Measurements from ENCODE around the gene LHX5.
"Not testable (repeated sequence)": the region's sequence is repeated elsewhere in the genome, so short reads cannot be mapped to it uniquely, and the experiment has no call there.

Gene LHX5

DNA sequence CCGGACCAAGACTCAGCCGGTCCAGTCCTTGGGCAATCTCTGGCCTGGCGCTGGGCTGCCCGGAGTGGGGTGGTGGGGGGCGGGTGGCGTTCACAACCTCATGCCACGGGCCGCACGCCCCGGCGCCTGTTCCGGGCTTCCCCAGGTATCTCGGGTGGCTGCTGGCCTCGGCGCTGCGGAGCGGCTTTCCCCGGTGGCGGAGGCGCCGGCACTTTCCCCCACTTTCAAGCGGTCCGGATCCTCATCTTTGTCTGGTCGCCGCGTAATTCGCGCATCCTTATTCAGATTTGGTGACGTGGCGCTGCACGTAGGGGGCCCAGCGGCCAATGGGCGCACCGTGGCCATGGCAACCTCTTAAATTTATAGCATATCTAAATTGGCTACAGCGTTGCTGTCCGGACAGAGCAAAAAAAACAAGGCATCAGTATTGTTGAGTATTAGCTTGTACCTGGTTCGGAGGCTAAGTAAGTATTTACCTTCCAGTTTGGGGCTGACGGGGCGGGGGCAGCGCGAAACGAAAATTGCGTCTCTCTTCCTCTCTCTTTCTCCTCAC is at the start of gene LHX5:
TSS of gene LHX5 (minus strand) at position 253 of the 553 bp plus-strand sequence. CDS start 373 bp downstream, outside the sequence.
- no peaks in the 10 kb centered on the region for H3K36me3 Mint-ChIP-seq
- no peaks in the 10 kb centered on the region for H3K9me3 Mint-ChIP-seq
- peaks cover 43% of the 10 kb centered on the region for H3K27me3 Mint-ChIP-seq
- no peak within 1 kb of the TSS for H3K4me3 Mint-ChIP-seq
- DNase-seq (ENCODE audit: low spot score in 2 of 2) (no peak), ATAC-seq (ENCODE audit: low read depth) (no peak)
- no peak within 1 kb of the TSS for H3K27ac Mint-ChIP-seq
- peaks cover 17% of the 10 kb centered on the region for H3K4me1 Mint-ChIP-seq

GRCh38 chr12:113519464-113520307 is 48.0 kb upstream of the LHX5 start:
- H3K27ac Mint-ChIP-seq = no peak overlapping the region
- peaks cover 3% of the 10 kb centered on the region for H3K4me1 Mint-ChIP-seq
- H3K4me3 Mint-ChIP-seq = no peak overlapping the region
- ATAC-seq (ENCODE audit: low read depth) (no peak), DNase-seq (ENCODE audit: low spot score in 2 of 2) (no peak)
- H3K27me3 Mint-ChIP-seq = peaks cover 40% of the 10 kb centered on the region
- no peaks in the 10 kb centered on the region for H3K36me3 Mint-ChIP-seq
- no peaks in the 10 kb centered on the region for H3K9me3 Mint-ChIP-seq

DNA sequence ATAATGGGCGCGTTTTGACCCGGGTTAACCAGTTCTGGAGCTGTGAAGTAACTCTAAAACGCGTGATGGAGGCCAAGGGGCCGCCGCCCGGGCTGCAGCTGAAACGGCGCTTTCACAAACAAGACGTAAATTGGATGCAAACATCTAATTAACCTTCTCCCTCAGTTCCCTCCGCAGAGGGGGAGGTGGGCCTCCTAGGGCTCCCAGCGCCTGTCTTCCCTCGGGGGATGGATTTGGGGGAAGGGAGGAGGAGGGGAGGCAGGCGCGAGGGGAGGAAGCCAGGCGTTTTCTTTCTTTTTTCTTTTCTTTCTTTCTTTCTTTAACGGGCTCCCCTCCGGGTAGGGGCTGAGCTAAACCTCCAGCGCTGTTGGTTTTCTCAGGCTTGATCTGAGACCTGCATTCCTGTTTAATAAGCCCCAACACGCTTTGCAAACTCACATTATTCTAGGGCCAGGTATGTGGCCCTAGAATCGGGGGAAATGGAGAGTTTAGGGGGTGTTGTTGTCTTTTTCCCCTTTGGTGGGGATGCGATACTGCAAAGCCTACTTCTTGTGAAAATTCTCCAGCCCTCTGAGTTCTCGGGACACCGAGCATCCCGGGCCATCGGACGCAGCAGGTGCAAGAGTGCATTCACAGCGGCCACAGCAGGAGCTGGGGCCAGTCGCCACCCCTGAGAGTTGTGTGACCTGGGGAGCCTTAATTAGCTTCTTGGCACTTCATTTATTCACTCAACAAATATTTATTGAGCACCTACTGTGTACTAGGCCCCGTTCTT is 43.6 kb upstream of the LHX5 start:
- peaks cover under 1% of the 10 kb centered on the region for H3K4me1 Mint-ChIP-seq
- DNase-seq (ENCODE audit: low spot score in 2 of 2) = no peak
- peaks cover 1% of the 10 kb centered on the region for H3K36me3 Mint-ChIP-seq
- H3K27ac Mint-ChIP-seq = no peak overlapping the region
- H3K4me3 Mint-ChIP-seq = no peak overlapping the region
- no peak for ATAC-seq (ENCODE audit: low read depth)
- peaks cover 1% of the 10 kb centered on the region for H3K9me3 Mint-ChIP-seq
- peaks cover 30% of the 10 kb centered on the region for H3K27me3 Mint-ChIP-seq

GRCh38 chr12:113514602-113515001 is 42.9 kb upstream of the LHX5 start:
- H3K27me3 Mint-ChIP-seq = peaks cover 32% of the 10 kb centered on the region
- H3K27ac Mint-ChIP-seq = no peak overlapping the region

DNA sequence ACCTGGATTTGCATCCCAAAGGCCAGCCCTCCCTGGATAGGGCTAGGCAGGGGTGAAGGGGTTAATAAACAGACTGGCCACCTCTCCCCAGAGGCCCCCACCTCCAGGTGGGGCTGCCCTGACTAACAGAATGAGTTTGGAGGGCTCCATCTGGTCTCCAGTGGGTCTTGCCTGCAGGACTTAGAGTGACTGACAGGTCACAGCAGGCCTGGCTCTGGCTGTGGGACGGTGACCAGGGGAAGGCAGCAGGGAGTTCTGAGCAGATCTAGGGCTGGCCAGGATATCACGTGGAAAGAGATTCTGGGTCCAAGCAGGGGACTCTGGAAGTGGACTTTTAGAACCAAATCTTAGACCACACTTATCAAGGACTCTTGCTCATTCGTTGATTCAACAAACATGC is 40.9 kb upstream of the LHX5 start:
- H3K27me3 Mint-ChIP-seq = peaks cover 28% of the 10 kb centered on the region
- H3K36me3 Mint-ChIP-seq = peaks cover 1% of the 10 kb centered on the region
- no peak overlapping the region for H3K27ac Mint-ChIP-seq
- ATAC-seq (ENCODE audit: low read depth) (no peak), DNase-seq (ENCODE audit: low spot score in 2 of 2) (no peak)
- H3K4me1 Mint-ChIP-seq = no peaks in the 10 kb centered on the region
- no peak overlapping the region for H3K4me3 Mint-ChIP-seq
- peaks cover 6% of the 10 kb centered on the region for H3K9me3 Mint-ChIP-seq

More at GRCh38 chr12:113514602-113515001, 42.9 kb upstream of the LHX5 start:
- Mint-ChIP-seq H3K36me3 (peaks cover 1% of the 10 kb centered on the region), H3K4me3 (no peak overlapping the region), H3K9me3 (peaks cover 1% of the 10 kb centered on the region), H3K4me1 (no peaks in the 10 kb centered on the region)
- ATAC-seq (ENCODE audit: low read depth) = no peak
- DNase-seq (ENCODE audit: low spot score in 2 of 2) = no peak

DNA sequence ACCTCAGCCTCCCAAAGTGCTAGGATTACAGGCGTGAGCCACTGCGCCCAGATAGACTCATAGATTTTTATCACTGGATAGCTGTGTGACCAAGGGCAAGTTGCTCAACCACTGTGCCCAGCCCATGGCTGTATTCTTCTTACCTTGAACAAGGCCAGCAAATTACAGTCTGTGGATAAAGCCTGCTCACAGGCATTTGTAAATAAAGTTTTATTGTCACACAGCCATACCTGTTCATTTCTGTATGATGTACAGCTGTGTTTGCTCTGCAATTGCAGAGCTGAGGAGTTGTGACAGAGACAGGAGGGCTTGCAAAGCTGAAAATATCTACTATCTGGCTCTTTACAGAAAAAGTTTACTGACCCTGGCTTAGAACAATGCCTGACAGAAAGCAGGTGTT is 35.2 kb upstream of the LHX5 start:
- no peaks in the 10 kb centered on the region for H3K36me3 Mint-ChIP-seq
- no peak overlapping the region for H3K4me3 Mint-ChIP-seq
- peaks cover 6% of the 10 kb centered on the region for H3K9me3 Mint-ChIP-seq
- no peaks in the 10 kb centered on the region for H3K4me1 Mint-ChIP-seq
- ATAC-seq (ENCODE audit: low read depth) = no peak
- H3K27me3 Mint-ChIP-seq = peaks cover 15% of the 10 kb centered on the region
- no peak overlapping the region for H3K27ac Mint-ChIP-seq
- no peak for DNase-seq (ENCODE audit: low spot score in 2 of 2)

DNA sequence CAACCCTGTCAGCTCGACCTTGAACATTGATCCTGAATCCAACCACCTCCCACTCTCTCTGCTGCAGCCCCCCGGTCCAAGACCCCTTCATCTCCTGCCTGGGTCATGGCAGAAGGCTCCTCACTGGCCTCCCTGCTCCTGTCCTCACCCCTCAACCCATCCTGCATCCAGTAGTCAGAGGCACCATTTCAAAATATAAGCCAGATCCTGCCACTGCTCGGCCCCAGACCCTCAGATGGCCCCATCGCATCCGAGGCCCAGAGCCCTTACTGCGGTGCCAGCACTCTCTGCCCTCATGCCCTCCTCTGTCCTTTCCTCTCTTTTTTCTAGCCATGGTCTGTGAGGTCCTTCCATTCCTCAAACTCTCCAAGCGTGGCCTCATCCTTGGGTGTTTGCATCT is 34.3 kb upstream of the LHX5 start:
- Mint-ChIP-seq H3K36me3 (no peaks in the 10 kb centered on the region), H3K9me3 (peaks cover 6% of the 10 kb centered on the region), H3K4me3 (no peak overlapping the region), H3K4me1 (no peaks in the 10 kb centered on the region), H3K27me3 (peaks cover 18% of the 10 kb centered on the region), H3K27ac (no peak overlapping the region)
- no peak for DNase-seq (ENCODE audit: low spot score in 2 of 2)
- no peak for ATAC-seq (ENCODE audit: low read depth)

GRCh38 chr12:113504917-113505316 is 33.2 kb upstream of the LHX5 start:
- ATAC-seq (ENCODE audit: low read depth) (no peak), DNase-seq (ENCODE audit: low spot score in 2 of 2) (no peak)
- no peaks in the 10 kb centered on the region for H3K36me3 Mint-ChIP-seq
- no peaks in the 10 kb centered on the region for H3K4me1 Mint-ChIP-seq
- H3K9me3 Mint-ChIP-seq = peaks cover 6% of the 10 kb centered on the region
- H3K27me3 Mint-ChIP-seq = peaks cover 19% of the 10 kb centered on the region
- H3K27ac Mint-ChIP-seq = no peak overlapping the region
- no peak overlapping the region for H3K4me3 Mint-ChIP-seq

- ATAC-seq (ENCODE audit: low read depth) (no peak), DNase-seq (ENCODE audit: low spot score in 2 of 2) (no peak)
- H3K27me3 Mint-ChIP-seq = peaks cover 15% of the 10 kb centered on the region
- no peaks in the 10 kb centered on the region for H3K36me3 Mint-ChIP-seq
- H3K4me1 Mint-ChIP-seq = no peaks in the 10 kb centered on the region
- no peak overlapping the region for H3K4me3 Mint-ChIP-seq
- H3K27ac Mint-ChIP-seq = no peak overlapping the region
- H3K9me3 Mint-ChIP-seq = peaks cover 1% of the 10 kb centered on the region
Observed at GRCh38 chr12:113500782-113501311, 29.2 kb upstream of the LHX5 start.

DNA sequence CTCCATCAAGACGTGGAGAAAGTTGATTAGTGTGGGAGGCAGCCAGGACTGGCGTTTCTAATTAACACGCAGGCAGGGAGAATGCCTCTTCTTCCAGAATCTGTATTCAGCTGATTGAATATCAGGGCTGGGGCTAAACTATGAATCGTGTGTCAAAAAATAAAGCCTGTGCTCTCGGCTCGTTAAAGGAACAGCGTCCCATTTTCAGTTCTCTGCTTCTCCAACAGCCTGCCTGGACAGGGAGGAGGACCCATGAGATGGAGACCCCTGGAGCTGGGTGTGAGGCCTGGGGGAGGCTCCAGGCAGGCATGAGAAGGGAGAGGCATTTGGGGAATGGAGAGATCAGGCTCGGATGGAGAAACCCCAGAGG is 28.6 kb upstream of the LHX5 start:
- Mint-ChIP-seq H3K9me3 (peaks cover 1% of the 10 kb centered on the region), H3K27me3 (peaks cover 15% of the 10 kb centered on the region)

DNA sequence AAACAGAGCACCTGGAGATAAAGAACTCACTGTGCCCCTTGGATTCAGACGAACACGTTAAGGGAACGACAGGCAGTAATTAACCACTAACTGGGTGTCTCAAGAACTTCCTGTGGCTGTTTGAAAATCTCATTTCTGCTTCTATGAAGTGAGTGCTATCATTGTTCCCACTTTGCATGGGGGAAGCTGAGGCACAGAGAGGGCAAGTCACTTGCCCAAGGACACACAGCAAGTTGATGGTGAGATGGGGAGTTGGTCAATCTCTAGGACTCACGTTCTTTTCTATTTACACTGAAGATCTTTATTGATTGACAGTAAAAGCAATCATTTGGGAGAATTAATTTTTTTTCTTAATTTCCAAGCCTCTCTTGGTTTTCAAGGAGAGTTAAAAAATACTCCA is 26.8 kb upstream of the LHX5 start:
- Mint-ChIP-seq H3K27ac (no peak overlapping the region), H3K4me3 (no peak overlapping the region), H3K36me3 (no peaks in the 10 kb centered on the region), H3K4me1 (no peaks in the 10 kb centered on the region), H3K9me3 (peaks cover 1% of the 10 kb centered on the region), H3K27me3 (peaks cover 15% of the 10 kb centered on the region)
- no peak for ATAC-seq (ENCODE audit: low read depth)
- no peak for DNase-seq (ENCODE audit: low spot score in 2 of 2)

More for the DNA sequence above, 28.6 kb upstream of the LHX5 start:
- no peak overlapping the region for H3K4me3 Mint-ChIP-seq
- H3K27ac Mint-ChIP-seq = no peak overlapping the region
- H3K36me3 Mint-ChIP-seq = no peaks in the 10 kb centered on the region
- ATAC-seq (ENCODE audit: low read depth) = no peak
- H3K4me1 Mint-ChIP-seq = no peaks in the 10 kb centered on the region
- no peak for DNase-seq (ENCODE audit: low spot score in 2 of 2)

GRCh38 chr12:113497693-113498092 is 26.0 kb upstream of the LHX5 start:
- Mint-ChIP-seq H3K27me3 (peaks cover 15% of the 10 kb centered on the region), H3K9me3 (peaks cover 2% of the 10 kb centered on the region), H3K4me1 (no peaks in the 10 kb centered on the region), H3K36me3 (no peaks in the 10 kb centered on the region), H3K4me3 (no peak overlapping the region), H3K27ac (no peak overlapping the region)
- ATAC-seq (ENCODE audit: low read depth) (no peak), DNase-seq (ENCODE audit: low spot score in 2 of 2) (no peak)

DNA sequence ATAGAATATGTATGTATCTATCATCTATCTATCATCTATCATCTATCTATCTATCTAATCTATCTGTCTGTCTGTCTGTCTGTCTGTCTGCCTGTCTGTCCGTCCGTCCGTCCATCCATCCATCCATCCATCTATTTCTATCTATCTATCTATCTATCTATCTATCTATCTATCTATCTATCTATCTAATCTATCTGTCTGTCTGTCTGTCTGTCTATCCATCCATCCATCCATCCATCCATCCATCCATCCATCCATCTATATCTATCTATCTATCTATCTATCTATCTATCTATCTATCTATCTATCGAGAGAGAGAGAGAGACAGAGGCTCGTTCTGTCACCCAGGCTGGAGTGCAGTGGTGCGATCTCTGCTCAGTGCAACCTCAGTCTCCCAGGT is 24.3 kb upstream of the LHX5 start:
- not testable (repeated sequence) for H3K9me3 Mint-ChIP-seq; H3K36me3 Mint-ChIP-seq; H3K27ac Mint-ChIP-seq; ATAC-seq (ENCODE audit: low read depth); H3K4me1 Mint-ChIP-seq; H3K4me3 Mint-ChIP-seq; DNase-seq (ENCODE audit: low spot score in 2 of 2)
- H3K27me3 Mint-ChIP-seq = peaks cover 16% of the 10 kb centered on the region

GRCh38 chr12:113488322-113488721 is 16.7 kb upstream of the LHX5 start:
- peaks cover 7% of the 10 kb centered on the region for H3K9me3 Mint-ChIP-seq
- no peaks in the 10 kb centered on the region for H3K36me3 Mint-ChIP-seq
- peaks cover 26% of the 10 kb centered on the region for H3K27me3 Mint-ChIP-seq
- DNase-seq (ENCODE audit: low spot score in 2 of 2) = no peak
- no peaks in the 10 kb centered on the region for H3K4me1 Mint-ChIP-seq
- no peak overlapping the region for H3K4me3 Mint-ChIP-seq
- no peak for ATAC-seq (ENCODE audit: low read depth)
- no peak overlapping the region for H3K27ac Mint-ChIP-seq
